GM12874 (cell line): ENCODE measurements around the gene P4HTM.

Experiments used
- CTCF ChIP-seq: IDR thresholded peaks from 2 replicates; pipeline ENCODE4 v1.5.1; 2011; ENCODE audit warnings: low read depth, mild to moderate bottlenecking, control low read depth, low read length, moderate library complexity; ENCODE audit not compliant: insufficient read depth

P4HTM gene

GRCh38 chr3:48996640-48997039 lies 6.6 kb downstream of the P4HTM start:
- no peak for TF ChIP-seq CTCF

GRCh38 chr3:48997102-48997635 lies 7.1 kb downstream of the P4HTM start:
- no peak for TF ChIP-seq CTCF

- no peak for TF ChIP-seq CTCF
Measured at GRCh38 chr3:48997714-48998637, 7.9 kb downstream of the P4HTM start.

GRCh38 chr3:48999085-48999858 lies 9.2 kb downstream of the P4HTM start:
- no peak for TF ChIP-seq CTCF

GRCh38 chr3:49001155-49001554 lies 11.1 kb downstream of the P4HTM start:
- TF ChIP-seq CTCF, result no peak

- TF ChIP-seq CTCF, result no peak
Measured at GRCh38 chr3:49004352-49005302, 14.6 kb downstream of the P4HTM start.
